Measurements from ENCODE around the gene CAPN9.

Gene CAPN9

DNA sequence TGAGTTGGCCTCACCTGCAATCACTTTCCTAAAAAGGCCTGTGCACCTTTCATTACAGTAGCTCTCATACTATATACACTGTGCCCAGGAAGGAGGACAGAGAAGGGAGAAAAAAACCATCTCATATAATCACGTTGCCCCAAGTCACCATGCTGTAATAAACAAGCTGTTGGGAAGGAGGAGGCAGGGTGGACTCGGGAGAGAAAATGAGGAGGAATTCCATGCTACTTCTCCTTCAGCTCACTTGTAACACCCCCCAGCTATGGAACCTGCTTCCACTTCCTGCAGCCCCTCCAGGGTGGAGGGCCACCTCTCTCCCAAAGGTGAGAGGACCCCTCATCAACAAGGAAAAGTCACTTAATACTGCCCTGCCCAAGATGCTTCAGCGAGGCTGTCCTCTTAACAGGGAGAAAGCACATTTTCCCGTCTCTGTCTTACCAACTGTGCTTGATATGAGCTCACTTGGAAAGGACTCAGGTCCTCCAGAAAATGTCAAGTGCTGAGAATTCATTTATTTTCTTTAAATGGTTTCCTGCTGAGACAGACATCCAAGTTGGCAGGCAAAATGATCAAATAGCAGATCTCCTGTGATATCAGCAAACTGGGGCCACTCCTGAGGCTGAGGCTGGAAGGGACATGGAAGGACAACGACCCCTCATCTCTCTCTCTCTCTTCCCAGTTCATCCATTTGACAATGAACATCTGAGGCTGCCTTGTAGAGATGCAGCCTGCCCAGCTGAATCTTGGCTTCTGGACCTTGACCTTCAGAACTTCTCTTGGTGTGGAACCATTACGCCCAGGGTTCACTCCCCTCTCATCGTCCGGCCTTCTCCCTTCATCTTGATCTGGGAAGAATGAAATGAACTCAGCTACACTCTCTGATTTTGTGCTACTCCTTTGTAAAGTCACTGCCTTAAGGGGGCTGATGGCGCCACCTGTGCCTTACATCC, 54.0 kb downstream of the CAPN9 start:
- no peak for DNase-seq

DNA sequence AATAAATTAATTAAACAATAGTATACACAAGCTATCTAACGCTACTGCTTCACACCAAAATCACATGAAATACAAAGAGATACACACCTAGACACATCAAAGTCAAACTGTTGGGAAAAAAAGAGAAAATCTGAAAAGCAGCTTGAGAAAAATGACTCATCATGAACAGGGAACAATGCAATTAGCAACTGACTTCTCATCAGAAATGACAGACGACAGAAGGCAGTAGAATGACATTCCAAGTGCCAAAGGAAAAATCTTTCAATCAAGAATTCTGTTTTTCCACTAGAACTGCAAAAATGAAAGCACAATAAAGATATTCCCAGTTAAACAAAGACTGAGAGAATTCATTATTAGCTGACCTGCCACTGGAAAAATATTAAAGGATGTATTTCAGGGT, 57.2 kb downstream of the CAPN9 start:
- no peak for DNase-seq

DNA sequence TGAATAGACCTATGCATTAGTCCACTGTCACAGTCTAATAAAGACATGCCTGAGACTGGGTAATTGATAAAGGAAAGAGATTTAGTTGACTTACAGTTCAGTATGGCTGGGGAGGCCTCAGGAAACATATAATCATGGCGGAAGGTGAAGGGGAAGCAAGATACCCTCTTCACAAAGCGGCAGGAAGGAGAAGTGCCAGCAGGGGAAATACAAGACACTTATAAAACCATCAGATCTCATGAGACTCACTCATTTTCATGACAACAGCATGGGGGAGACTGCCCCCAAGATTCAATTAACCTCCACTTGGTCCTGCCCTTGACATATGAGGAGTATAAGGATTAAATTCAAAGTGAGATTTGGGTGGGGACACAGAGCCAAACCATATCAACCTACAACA, 59.4 kb downstream of the CAPN9 start:
- DNase-seq: no peak

DNA sequence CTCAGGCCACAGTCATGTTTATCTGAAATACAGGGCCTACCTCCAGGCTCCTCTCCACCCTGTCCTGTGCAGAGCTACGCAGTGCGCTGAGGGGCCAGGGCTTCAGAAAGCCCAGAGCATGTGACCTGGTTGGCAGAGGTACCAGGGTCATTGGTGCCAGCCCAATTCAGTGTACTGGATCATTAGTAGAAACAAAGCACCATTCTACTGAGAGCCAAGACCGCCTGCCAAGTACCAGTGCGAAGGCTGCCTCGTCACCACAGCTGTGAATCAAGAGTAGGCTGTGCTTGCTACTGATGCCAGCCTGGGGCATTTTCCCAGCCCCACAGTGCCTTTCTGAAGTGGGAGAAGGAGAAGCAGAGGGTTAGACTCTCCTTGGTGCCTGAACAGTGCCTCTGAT, 59.8 kb downstream of the CAPN9 start:
- no peak for DNase-seq

DNA sequence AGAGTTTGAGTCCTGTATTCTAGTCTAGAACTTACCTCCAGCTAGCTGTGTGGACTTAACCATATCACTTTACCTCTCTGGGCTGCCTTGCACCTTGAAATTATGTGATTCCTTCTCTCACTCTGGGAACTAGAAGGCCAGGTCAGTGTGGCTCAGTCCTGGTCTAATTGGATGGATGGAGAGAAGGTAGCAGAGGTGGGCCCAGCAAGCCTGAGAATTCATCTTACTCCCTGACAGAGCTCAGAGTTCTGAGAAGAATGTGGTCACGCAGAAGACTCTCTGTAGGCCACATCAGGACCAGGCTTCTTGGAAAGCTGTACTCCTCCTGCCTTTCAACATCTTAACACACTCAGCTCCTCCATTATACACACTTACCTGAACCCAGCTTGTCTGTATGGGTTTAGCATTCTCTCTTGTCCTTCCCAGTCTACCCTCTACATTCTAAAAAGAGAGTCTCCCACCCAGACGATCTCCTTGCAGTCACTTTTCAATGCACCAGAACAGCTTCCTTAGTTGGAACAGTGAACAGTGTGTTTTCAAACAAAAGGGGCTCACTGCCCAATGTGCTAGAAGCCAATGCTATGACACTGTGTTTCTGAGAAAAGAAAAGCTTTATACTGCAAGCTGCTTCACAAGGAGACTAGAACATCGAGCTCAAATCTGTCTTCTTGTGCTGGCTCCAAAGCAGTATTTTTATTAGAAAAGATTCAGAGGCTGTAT, 60.5 kb downstream of the CAPN9 start:
- no peak for DNase-seq

DNA sequence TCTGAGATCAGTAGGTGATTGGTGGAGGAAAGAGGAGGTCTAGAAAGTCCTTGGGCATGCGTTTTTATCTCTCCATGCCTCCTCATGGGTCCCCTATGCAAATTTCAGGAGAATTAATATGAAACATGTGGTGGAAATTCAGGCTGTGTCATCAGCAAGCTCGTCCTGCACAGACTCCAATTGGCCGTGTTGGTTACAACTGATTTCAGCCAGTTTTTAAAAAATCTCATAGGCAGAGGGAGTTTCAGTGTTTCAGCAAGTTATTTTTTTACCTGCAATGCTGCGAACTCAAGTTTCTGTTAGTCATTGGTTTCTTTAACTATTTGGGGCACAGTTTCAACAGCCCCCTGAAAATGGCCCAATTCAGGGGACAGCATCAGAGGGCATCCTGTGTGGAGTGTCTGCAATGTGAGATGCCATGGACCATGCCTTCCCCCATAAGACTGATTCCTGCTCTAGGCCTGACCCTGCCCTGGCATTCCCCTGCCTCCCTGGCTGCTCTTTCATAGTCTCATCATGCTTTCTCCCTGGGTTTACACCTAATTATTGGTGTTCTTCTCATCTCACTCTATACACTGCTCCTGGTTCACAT, 61.2 kb downstream of the CAPN9 start:
- no peak for DNase-seq

DNA sequence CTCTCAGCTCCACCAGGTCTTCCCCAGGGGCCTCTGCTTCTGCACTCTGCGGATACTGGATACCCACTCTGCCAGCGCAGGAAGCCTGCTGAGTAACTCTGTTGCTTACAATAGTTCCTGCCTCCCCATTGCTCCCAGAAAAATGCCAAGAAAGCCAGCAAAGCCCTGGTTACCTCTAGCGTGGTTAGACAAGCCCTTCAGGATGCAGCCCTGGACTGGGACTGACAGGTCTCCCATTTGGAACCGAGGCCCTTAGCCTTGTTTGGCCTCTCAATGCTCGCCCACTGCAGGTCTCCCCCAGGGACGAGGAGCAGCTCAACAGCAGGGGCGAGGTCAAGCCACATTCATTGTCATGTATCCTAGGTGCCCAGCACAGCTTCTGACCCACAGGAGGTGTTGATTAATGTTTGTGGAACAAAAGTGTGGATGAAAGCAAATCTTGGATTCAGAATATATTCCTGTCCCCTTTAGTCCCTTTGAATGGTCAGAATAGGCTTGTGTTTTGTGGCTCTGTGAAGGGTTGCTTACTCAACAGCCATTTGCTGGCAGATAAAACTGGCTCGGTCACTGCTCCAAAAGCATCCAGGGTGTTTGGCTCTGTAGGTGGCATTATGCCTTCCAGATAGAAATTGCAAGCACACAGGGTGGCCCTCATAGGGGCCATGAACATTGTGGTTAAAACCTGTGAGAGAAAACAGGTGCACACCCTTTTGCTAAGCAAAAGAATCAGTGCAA, 62.2 kb downstream of the CAPN9 start:
- no peak for DNase-seq

DNA sequence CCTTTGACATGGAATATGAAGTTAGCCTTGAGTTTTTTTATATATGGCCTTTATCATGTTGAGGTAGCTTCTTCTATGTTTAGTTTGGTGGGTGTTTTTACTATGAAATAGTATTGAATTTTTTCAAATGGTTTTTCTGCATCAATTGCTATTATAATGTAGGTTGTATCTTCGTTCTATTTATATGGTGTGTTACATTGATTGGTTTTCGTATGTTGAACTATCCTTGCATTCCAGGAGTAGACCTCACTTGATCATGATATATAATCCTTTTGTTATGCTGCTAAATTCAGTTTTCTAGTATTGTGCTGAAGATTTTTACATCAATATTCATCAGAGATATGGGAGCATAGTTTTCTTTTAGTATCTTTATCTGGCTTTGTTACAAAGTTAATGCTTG, 65.4 kb downstream of the CAPN9 start:
- no peak for DNase-seq

DNA sequence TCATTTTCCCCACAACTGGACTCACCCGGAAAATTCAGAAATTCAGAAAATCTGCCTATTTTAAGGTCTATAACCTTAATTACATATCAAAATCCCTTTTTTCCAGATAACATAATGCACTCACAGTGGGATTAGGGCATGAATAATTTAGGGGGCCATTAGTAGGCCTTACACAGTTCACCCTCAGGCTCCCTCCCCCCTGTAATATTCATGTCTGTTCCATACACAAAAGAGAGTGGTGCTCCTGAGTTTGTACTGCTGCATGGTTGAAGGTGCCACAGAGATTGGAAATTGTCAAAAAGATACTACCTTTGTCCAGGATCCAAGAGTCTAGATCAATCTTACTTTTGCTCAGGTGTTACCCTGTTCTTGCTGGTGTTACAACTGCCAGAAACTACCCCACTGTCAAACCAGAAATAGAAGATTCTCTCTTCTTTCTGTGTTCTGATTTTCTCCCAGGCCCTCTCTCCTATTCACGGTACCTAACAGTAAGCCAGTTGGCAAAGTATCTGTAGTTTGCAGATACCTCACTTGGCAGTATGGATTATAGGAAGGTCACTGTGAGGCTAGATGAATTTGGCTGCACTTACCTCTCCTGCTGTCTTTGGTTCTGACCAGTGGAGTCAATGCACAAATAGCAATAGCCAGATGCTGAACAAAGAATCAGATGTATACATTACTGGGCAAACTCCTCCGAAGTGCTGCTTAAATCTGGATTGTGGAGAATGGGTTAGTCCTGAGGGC, 67.9 kb downstream of the CAPN9 start:
- DNase-seq: no peak

DNA sequence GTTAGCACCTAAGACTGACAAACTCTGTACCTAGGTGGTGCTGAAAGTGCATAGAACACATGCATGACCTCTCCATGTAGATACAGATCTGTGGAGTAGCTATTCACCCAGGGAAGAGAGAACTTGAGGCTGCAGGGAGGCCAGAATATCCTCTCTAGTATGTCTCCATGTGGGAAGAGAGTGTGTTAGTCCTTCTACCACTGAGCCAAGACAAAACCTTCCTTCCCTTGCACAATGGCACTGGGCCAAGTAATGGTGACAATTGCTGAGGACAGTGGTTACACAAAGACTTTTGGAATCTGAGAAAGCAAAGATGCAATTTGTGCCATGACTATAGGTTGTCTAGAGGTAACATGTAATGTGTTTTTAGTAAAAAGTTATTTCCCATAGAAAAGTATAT, 68.8 kb downstream of the CAPN9 start:
- DNase-seq: no peak

DNA sequence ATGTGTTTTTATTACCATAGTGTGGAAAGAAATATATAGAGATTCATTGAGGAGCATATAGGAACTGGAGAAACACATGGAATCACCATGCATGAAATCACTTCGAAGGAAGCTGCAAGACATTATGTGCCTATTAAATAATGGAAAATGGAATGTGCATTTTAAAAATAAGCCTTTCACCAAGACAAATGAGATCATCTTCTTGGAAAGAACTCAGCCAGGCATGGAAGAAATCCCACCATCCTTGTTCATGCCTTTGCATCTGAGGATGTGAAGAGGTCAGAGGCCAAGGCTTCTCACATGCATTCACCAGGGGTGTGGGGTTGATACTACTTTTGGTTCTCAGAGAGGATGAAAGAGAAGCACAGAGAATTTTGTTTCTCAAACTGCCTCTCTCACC, 71.2 kb downstream of the CAPN9 start:
- DNase-seq: no peak

DNA sequence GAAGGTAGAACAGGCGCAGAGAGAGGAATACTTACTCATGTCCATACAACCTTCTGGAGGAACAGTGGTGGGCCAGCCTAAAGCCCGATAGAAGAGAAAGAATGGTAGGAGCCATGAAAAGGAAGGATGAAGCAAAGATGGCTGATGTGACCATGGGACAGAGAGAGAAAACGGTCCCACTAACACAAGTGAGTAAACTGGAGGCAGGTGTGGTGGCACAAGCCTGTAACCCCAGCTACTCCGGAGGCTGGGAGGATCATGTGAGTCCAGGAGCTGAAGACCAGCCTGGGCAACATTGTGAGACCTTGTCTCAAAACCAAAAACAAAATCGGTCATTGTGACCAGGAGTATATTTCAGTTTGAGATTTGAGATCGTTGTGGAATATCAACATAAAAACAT, 71.7 kb downstream of the CAPN9 start:
- DNase-seq: no peak

DNA sequence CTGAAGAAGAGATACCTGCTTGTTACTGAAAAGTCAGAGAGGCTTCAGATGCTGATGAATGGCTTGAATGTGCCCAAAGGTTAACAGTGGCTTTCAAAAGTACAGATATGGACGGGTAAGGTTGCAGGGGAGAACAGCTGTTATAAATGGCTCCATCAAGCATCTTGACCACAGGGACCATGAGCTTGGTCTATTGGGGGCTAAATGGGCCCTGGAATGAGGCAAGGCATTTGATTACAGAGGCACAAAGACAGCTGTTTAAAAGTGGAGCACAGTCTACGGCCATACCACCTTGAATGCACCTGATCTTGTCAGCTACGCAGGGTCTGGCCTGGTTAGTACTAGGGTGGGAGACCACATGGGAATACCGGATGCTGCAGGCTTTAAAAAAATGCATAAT, 72.8 kb downstream of the CAPN9 start:
- no peak for DNase-seq

DNA sequence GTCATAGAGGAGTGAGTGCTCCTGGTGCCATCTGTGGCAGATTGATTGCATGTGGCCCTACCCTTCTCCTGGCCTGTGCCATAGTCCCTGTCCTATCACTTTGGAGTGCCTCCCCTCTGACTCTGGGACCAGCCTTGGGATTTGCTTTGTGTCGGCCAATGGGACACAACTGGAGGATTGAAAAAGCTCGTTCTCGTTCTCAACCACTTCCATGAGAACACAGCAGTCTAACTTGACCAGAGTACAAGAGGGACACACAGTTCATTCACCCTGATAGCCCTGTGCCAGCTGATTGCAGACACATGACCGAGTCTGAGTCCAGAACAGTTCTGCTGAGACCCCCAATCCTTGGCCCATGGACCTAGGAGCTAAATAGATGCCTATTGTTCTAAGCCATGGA, 73.4 kb downstream of the CAPN9 start:
- DNase-seq: no peak

DNA sequence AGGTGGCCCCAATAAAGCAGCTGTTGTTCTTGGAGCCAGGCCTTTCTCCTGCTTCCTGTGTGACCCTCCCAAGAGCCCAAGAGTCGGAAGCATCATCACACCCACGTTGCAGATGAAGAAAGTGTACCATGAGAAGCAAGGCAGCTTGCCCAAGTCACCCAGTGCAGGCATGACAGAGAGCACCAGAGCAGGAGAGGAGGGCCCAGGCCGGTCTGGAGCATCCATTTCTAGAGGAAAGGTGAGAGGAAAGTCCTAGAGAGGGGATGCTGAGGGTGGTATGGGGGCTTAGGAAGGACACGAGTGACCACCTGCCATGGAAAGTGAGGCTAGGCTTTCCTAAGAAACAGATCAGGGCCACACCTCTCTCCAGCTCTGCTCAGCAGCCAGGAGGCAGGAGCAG, 74.2 kb downstream of the CAPN9 start:
- DNase-seq: no peak

DNA sequence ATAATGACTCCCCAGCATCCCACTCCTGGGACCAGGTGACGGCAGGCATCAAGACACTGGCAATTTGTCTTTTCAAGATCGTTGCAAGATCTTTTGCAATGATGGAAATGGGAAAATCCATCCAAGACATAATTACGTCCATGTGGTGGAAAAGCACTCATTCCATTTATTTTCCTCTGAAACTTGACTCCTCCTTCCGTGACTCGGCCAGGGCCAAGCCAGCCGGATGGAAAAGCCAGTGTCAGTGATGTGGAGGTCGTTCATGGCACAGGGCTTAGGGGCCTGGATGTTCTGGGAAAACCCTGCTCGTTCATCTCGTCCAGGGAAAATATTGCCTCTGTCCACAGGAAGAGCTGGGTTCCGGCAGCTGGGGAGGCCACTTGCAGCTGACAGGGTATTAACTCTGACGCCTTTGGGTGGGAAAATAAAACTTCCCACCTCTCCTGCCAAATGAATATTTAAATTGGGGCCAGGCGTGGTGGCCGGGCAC, 74.9 kb downstream of the CAPN9 start:
- no peak for DNase-seq

DNA sequence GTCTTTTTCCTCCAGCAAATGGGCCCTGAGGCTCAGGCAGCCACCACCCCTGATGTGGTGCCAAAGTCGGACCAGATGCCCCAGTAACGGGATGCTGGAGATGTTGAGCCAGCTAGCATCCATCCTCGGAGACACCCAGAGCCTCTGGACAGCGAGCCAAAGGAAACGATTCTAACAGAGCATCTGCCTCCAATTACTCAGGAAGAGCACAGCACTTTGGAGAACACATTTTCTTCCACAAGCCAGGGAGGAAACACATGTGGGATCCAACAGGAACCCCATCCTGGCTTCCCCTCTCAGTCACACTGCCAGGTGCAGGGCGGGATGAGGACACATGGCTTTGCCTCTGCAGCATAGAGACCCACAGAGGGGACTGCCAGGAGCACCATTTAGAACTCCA, 76.2 kb downstream of the CAPN9 start:
- DNase-seq: no peak

DNA sequence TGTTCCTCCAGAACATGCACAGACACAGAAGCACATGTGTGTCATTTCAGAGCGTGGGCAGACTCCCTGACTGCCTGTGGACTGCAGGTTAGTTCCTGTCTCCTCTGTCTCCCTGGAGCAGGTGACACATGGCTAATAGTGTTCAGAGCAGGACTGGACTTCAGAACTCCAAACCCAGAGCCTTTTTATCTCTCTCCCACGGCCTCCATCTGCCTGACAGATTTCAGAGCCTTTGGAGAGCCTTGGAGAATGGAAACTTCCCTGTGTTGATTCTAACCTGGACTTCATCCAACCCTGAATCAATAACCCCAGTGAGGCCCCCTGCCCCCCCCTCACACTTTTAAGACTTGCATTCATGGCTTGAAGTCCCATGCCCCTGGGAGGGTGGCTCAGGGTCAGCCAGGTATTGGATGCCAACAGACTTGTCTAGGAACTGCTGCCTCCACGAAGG, 76.8 kb downstream of the CAPN9 start:
- DNase-seq: no peak

DNA sequence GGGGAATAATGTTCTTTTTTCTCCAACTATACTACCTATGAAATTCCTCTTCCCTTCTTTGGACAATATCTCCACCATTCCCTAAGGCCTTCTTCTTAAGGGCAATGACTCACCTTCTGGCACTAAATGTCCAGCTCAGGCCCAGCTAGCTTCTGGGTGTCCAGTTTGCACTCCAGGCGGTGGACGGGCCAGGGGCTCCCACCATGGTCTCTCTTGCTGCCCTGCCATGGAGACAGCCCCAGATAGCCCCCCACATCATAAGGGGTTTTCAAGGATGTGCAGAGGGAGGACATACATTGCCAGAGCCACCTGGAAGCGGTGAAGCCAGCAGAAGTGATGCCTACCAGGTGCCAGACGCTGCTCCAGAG, 77.3 kb downstream of the CAPN9 start:
- no peak for DNase-seq

DNA sequence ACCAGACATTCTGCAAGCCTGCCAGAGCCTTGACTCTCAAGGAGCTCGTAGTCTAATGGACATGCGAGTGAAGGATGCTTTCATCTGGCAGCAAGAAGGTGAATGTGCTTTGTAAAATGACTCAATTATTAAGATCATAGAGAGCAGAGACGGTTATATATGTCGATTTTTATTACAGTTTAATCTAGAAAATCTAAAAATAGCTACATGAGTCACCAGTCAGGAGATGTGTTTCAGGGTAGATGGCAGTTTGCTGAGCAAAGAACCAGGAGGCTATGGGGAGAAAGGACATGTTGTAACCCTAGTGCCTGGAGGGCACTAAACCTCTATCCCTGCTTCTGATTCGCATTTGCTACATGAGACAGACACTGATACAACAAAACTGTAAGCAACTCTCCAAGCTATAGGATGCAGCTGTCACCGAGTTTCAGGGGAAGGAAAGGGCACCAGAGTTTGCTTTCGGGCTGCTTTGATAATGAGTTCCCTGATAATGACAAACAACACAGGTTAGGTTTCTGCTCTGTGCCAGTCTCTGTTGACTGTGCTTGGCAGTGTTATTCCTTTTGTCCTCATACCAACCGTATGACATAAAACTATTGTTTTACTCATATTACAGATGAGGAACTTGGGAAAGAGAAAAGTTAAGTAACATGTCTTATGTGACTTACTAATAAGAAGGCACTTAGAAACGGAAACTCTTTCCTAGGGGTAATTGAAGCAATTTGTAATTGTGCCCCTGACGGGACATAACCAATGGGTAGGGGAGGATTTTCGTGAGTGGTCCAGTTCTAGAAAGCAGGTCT, 77.9 kb downstream of the CAPN9 start:
- DNase-seq: no peak

DNA sequence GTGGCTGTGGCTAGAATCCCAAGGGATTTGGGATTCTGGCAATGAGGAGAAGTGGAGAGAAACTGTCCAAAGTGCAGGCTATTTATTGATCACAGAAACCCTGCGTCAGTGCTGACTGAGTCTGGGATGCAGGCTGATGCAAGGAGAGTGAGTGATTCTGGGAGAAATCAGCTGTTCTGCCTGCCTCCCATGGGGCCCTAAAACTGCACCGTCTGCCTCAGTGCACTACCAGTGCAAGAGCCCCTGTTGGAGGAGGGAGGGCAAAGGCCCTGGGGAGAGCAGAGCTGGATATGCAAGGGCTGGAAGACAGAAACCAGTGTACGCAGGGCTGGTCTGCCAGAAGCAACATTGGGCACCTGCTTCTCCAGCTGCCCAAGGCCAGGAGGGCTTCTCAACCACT, 78.6 kb downstream of the CAPN9 start:
- no peak for DNase-seq

Data from activated CD4-positive, alpha-beta T cell treated with anti-CD3 and anti-CD28 coated beads, Interleukin-2, amount 50 U/mL, for 48 hours (primary cell).